GM18511 (cell line): Measurements from ENCODE around the gene LMBRD2.

Source experiments
- ATAC-seq: cut with Tn5 transposase; IDR thresholded peaks from one replicate; pipeline ENCODE4 v1.9.1; 2021; ENCODE audit warnings: mild to moderate bottlenecking, moderate library complexity; ENCODE audit not compliant: unreplicated experiment

Gene LMBRD2

GRCh38 chr5:36054647-36055046 is 97.0 kb downstream of the LMBRD2 start:
- ATAC-seq: no peak

- ATAC-seq: no peak
Observed at GRCh38 chr5:36052538-36052937, 99.1 kb downstream of the LMBRD2 start.

GRCh38 chr5:36049949-36050348 is 101.7 kb downstream of the LMBRD2 start:
- ATAC-seq: no peak
